HG02943 (cell line): ENCODE results near the gene ZNHIT2.

Experiments
- ATAC-seq: cut with Tn5 transposase; IDR thresholded peaks from one replicate; pipeline ENCODE4 v1.9.1; 2021; ENCODE audit warnings: mild to moderate bottlenecking, low read depth, moderate library complexity; ENCODE audit not compliant: unreplicated experiment

The ZNHIT2 gene

DNA sequence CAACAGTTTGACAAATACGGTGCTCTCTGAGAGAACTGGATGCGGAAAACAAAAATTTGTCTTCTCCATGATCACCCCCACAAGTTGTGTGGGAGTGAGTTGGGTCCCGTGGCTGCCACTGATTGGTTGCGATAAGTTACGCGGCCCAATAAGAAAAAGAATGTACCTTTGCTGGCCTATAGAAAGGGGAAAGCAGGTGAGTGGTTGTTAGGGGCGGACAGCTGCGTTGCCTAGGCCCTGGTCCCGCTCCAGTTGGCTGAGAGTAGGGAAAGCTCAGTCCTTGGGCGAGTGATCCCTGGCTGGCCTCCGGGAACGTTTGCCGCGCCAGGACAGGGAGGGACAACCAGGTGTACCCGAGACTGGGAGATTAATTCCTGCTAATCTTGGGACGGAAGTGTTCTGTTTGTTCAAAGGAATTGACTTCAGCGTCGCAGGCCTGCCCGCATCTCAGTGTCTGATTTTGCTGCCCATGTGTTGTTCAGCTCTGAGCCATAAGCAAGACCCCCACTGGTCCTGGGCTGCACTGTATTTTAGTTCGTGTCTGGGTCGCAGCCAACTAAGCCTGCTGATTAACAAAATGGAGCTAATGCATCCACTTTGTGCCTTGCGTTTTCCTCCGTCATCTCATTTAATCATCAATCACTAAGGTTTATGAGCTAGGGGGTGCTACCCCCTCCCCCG, 17.6 kb upstream of the ZNHIT2 start:
- ATAC-seq = peak; percentile 55

DNA sequence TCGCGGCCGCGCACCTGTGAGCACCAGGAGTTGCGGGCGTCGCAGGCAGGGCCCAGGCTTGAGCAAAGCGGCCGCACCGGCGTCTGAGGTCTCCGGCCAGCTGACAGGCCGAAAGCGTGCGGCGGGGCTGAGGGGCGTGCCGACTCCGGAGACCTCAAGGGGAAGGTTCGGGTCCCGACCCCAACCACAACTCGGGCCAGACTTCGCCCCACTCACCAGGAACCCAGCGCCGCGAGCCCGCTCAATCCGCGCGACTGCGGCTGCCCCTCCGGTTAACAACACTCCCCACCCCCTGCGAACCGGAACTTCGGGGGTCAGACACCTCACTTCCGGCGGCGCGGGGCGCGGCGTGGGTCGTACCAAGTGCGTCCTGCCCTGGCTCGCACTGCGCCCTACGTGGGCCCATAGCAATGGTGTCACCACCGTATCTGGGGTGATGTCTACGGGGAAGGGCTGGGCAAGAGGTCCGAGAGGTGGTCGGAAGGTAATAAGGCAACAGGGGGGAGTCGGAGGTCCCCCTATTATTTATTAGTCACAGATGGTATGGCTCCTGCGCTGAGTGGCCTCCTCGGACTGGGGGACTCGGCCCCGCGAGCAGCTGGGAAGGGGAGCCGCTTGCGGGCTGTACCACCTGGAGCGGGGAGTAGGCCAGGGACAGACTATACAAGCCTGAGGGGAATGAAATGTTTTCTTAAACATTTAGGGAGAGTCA, 16.9 kb upstream of the ZNHIT2 start, which contains the start of gene SYVN1:
TSS of gene SYVN1 (minus strand) at position 280 of the 712 bp plus-strand sequence. CDS start 918 bp downstream, outside the sequence.
- ATAC-seq = peak; percentile 52

DNA sequence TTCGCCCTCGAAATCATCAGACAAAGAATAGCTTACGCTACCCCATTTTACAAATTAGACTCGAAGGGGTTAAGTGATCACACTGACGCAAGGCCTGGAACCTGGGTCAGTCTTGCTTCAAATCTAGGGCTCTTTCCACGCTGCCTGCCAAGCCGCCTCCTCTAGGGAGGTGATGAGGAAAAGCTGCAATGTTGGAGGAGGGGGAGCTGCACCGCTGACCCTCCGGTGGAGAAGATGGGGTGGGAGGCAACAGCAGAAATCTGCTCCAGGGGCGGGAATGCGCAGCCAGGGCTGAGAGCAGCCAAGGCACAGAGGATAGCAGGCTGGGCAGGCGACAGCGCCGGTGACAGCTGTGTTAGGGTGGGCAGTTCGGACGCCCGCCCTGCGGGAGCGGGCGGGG, 16.2 kb upstream of the ZNHIT2 start:
- no peak for ATAC-seq

DNA sequence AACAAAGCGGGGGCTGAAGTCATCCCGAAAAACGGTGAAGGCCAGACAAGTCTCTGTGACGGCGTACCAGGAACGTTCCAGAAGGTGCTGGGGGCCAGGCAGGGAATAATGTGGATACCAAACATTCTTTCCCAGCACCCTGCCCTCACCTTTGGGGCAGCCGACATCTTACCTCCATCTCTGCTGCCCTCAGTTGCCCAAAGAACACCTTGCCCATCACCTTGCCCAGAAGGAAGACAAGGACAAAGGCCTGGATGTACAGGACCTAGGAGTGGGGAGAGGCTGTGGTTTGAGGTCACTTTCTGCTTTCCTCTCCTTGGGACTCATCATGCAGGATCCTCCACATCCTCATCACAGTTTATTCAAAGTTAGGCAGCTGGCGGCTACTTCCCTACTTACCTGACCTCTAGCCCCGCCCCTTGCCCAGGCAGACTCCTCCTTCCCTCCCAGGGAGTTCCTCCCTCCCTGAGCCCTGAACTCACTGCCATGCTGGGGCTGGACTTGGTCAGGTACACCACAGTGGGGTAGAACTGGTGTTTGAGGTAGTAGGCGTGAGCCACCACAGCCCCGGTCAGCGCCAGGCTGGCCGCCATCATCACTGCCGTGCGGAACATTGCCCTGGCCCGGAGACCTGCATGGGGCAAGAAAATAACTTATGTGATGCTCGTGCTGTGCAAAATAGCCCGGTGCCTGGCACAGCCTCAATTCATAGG, 15.6 kb upstream of the ZNHIT2 start:
- ATAC-seq = no peak

DNA sequence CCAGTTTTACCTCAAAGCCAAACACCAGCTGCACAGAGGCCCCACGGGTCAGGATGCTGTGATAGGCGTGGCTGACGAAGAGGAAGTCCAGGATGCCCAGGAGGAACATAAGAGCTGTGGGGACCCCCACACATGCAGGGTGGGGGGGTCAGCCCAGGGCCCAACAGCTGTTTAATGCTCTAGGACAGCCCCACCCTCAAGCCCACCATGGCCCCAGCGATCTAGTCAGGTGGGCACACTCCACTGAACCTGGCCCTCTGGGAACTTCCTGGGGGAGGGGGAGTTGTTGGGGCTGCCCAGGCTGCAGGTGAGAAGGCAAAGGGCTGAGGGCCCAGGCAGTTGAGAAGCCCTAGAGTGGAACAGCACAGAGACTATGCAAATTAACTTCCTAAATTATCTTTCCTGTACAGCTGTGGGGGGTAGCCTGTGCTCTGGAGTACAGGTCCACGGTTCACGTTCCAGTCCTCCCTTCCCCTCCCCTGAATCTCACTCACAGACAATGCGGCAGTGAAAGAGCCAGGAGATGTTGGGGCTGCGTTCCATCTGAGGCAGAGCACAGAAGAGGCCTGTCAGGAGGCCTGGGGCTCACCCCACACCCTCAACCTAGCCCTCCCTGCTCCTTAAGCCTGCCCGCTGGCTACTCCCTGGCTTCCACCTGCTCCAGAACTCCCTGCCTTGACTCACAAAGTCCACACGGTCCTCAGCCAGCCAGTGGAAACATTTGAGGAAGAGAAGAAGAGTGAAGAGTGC, 14.9 kb upstream of the ZNHIT2 start:
- no peak for ATAC-seq

DNA sequence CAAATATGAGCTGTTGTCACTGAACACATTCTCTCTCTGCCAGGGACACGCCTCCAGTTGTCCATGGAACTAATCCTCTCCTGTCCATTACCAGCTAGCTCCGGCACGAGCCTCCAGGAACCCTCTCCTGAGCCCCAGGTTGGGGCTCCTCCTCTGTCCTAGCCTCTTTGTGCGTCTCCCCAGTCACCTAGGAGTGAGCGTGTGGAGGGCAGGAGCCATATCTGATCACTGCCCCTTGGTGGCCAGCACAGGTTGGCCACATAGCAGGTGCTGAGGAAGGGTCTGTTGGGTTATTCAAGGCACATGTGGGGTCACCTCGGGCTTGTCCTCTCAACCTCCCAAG, 14.4 kb upstream of the ZNHIT2 start:
- no peak for ATAC-seq

DNA sequence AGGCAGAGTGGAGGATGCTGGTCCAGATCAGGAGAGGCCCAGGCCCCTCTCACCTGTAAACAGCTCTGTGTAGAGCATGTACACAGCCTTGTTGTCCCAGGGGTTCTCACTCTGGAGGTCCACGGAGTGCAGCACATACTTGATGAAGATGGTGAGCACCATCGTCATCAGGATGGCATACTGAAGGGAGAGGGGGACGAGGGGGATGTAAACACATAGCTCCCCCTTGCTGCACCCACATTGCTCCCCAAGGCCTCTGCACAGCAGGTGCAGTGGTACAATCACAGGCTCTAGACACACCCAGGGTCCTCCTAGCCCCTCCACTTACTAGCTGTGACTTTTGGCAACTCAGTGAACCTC, 13.9 kb upstream of the ZNHIT2 start:
- no peak for ATAC-seq

DNA sequence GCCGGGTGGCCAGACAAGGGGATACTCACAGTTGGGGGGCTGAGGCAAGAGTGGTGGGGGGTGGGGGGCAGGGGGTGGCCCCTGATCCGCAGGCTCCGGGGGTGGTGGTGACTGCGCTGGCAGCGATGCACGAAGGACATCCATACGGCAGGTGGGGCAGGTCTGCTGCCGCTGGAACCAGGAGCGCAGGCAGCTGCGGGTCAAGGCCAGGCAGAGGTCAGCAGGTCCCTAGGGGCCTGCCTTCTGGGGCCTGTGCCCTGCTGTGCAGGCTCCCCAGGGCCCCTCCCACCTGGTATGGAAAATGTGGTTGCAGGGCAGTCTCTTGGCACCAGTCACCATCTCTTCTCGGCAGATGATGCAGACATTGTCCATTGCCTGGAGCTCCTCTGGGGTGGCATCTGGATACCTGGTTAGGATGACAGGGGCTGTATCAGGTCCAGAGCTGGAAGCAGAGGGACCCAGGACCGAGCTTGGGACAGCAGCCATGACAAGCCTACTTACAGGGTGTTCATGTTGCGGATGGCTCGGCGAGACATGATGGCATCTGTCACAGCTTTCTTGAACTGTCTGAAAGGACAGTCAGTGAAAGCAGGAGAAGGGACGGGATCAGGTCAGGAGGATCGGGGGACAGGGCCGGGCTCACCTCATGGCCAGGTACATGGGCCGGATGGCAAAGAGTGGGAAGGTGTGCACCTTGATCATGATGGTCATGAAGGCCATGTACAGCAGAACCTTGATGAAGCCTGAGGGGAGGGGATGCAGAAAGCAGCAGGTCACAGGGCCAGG, 13.3 kb upstream of the ZNHIT2 start:
- ATAC-seq = no peak

DNA sequence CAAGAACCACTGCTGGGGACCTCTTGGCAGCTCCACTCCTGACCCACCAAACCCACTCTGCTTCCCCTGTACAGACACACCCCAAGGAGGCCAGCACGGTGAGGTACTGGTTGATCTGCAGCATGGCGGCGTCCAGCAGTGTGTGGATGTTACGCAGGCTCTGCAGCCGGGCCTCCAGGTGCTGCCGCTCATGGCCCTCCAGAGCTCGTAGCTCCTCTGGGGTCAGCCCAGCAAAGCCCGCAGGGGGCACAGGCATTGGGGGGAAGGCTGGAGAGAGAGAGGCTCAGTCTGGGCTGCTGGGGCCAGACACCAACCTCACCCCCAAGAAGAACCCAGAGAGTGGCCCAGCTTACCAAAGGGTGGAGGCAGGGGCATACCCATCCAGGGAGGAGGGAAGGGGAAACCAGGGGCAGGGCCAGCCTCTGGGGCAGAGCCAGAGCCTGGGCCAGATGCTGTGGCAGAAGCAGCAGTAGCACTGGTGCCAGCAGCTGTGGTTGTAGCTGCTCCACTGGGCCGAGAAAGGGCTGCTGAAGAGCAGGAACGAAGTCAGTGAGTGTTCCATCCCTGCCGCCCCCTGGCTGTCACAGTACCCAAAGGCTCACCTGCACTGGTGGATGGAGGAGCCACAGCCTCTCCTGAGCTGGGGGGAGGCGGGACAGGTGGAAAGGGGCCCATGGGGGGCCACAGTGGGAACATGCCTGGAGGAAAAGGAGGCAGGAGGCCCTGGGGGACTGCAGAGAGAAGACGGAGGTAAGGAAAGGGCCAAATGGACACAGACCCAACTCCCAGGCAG, 12.3 kb upstream of the ZNHIT2 start:
- no peak for ATAC-seq

DNA sequence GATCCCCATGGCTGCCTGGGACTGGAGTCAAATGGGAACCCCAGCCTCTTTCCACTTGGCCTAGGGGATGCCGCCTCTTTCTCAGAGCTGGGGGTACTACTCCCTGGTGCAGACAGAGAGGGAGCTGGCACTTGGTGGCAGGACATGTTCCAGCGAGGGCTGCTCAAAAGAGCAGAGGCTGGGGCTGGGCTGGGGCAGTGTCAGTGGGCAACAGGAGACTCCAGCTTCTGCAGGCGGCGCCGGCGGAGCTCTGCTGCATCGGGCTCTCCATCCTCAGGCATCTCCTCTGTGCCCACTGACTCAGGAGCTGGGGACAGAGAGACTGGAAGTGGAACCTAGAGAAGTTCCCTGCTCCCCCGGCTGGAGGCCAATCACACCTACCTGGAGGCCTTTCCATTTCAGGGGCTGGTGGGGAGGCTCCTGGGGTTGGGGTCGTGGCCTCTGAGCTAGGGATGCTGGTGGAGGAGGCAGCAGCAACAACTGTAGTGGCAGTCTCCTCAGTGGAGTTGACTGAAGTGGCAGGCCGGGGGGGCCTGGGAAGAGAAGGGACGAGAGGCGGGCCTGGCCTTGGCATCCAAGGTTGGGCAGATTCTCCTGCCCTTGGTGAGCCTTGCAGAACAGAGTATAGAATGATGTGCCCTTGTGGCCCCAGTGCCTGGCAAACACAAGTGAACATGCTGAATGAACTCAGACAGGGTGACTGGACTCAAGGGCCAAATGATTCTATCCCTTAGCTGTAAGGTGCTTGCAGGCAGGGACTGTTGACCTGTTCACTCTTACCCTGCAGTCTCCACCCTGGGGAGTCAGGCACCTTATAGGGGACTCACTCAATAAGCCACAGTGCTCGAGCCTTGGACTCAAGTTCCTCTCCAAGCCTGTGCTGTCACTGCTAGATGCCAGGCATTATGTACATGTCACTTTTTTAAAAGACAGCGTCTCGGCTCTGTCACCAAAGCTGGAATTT, 11.0 kb upstream of the ZNHIT2 start:
- no peak for ATAC-seq

DNA sequence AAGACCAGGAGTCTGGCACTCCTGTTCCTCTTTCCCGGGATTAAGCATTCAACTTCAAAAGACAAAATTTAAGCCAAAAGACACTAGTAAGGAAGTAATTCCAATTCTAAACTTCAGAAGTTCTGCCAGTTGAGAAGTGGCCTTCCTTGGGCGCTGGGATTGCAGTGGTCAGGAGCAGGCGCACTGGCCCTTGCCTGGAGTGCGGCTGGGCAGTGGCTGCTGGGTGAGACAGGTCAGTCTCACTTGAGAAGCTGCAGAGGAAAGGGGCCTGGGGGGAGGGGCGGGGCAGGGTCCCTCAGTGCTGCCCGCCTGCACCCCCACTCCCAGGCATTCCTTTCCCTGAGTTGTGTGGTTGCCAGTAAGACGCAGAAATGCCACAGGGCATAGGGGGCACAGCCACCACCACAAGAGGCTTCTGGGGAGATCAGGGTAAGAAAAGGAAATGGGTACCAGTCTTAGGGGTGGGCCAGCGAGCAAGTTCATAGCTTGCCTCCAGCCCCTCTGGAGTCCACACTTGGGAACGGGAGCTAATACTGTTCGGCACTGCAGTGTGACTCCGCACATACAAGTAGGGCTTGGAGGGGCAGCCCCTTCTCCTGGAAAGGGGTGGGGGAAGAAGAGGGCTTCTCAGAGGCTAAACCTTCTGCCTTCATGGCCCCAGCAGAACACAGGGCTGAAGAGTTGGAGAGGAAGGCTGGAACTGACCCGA, 10.1 kb upstream of the ZNHIT2 start:
- no peak for ATAC-seq

DNA sequence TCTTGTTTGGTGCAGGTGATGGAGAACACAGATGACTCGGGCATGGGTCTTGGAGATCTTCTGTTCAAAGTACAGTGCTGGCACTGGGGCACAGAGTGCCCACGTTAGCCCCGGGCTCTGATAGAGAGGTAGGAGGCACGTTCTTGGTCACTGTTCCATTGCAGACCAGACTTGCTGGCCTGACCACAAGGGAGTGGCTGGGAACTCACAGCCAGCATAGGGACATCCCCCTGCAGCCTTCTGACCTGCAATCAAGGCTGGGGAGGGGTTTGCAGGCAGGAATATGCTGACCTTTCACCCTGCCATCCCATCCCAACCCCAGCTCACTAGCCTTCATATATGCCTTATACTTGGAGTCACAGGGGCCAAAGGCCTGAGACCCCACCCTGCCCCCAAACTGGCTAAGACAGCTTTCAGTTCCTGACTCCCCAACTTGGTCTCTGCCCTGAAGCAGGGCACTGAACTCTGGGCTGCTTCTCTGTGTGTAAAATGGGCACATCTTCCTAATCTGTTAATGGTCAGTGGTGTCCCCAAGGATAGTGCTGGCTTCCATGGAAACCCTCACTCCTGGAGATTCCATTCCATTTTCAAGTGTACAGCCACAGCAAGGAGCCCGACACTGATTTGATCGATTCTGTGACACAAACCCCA, 9.2 kb upstream of the ZNHIT2 start:
- no peak for ATAC-seq

DNA sequence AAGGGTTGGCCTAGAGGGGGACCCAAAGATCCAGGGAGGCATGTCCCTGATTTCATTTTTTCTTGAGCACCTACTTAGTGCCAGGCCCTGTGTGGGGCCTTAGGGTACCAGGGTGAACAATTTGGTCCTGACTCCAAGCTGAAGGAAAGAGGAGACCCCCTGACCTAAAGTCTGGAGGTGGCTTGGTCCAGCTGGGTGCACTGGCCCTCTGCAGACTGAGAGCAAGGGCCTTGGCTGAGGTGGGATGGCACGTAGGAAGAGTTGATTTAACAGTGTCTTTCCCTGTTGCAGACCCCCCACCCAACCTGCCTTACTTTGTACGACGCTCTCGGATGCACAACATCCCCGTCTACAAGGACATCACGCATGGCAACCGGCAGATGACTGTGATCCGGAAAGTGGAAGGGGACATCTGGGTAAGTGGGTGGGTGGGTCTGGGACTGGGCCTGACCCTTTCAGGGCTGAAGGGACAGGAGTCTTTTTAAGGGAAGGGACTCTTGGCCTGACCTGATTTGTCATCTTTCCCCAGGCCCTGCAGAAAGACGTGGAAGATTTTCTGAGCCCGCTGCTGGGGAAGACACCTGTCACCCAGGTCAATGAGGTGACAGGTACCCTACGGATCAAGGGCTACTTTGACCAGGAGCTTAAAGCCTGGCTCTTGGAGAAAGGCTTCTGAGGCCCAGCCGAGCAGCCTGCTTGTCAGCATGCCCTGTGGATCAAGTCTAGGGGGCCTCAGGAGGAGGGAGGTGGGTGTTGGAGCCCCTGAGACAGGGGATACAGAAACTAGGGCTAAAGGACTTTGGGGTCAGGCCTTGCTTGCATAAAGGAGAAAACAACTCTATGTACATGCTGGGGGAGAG, 7.9 kb upstream of the ZNHIT2 start:
- no peak for ATAC-seq

DNA sequence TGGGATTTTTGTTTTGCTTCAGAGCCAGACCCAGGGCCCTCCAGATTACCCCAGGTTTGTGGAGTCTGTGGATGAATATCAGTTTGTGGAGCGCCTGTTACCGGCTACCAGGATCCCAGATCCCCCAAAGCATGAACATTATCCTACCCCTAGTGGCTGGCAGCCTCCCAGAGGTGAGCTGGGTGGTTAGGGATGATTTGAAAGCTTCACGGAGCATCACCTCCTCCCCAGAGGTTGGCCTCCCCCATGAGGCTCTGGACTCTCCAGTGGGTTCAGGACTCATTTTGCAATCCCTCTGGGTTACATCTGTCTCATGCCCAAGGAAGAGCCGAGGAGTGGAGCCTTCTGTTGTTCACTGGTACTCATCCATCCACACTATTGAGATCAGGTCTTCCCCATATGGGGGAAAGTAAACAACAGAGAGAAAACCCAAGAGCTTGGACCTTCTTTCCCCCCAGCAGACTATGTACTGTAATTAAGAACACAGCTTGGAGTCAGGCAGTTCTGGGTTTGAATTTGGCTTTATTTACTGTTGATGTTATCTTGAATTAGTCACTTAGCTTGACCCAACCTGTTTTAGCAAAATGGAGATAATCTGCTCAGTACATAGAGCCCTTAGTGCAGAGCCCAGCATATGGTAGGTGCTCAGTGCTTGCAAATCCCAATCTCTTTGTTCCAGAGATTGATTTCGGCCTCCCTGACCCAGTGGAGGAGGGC, 7.1 kb upstream of the ZNHIT2 start:
- ATAC-seq = no peak

DNA sequence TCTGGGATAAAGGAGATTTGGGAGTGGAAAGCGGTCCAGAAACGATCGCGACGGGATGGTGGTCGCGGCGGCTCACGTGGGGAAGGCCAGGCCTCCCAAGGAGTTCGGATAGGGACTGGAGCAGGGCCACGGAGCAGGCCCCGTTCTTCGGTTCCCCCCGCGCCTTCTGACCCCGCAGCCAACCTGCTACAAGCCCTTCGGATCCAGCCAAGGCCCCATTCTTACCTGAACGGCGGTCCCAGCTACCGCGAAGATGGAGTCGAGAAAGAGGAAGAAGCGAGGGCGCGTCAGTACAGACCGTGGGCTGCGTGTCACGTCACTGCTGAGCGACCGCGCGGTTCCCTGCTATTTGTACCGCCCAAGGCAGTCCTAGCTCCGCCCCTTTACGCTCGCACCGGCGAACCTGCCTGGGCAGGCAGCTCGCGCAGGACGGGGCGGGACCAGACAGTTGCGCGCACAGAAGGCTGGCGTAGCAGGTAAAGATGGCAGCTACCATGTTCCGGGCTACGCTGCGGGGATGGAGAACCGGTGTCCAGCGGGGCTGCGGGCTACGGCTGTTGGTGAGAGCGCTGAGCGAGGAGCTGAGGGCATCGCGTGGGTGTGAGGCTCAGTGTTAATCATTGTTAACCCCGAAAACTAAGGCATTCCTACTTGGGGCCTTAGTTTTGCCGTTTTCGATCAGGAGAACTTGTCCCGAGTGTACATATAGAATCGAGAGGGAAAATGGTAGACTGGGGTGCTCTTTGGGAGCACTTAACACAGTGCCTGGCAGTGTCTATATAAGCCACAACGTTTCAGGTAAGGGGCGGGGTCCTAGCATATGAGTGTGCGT, 4.6 kb upstream of the ZNHIT2 start, which contains the start of the genes FAU and MRPL49:
TSS of gene FAU (minus strand) at position 270 of the 832 bp plus-strand sequence. CDS start 321 bp downstream, outside the sequence.
TSS of gene MRPL49 (plus strand) at position 457 of the 832 bp plus-strand sequence. CDS start at position 483, 26 bp downstream.
- peak; percentile 57 for ATAC-seq
